Upper lobe of left lung (tissue), 4 donors: ENCODE measurements around the gene PPP6R3.

Experiments used
- CTCF ChIP-seq, 6 experiments: fragments of 450-650 bp in 4 of 6; fragments of 200-600 bp in 2 of 6; sonication (generic) in 2 of 6; IDR thresholded peaks; one replicate each; pipeline ENCODE4 v1.5.1; 2016 to 2019; ENCODE audit warnings: antibody characterized with exemption in 6 of 6
- EP300 ChIP-seq, 4 donors: sonication (generic); formaldehyde crosslinking; IDR thresholded peaks; one replicate each; pipeline ENCODE4 v1.5.1; 2017; ENCODE audit warnings: antibody characterized with exemption in 4 of 4, control low read depth in 2 of 4
- POLR2A ChIP-seq, 4 donors: fragments of 450-650 bp; IDR thresholded peaks; one replicate each; pipeline ENCODE4 v1.5.1; 2016 to 2017; ENCODE audit warnings: antibody characterized with exemption in 4 of 4, mild to moderate bottlenecking in 2 of 4
- POLR2AphosphoS5 ChIP-seq, 2 donors: sonication (generic); formaldehyde crosslinking; IDR thresholded peaks; one replicate each; pipeline ENCODE4 v1.5.1; 2017; ENCODE audit warnings: antibody characterized with exemption in 2 of 2

GRCh38 chr11:68598816-68599653, 138.5 kb downstream of the PPP6R3 start:
- no peak for TF ChIP-seq POLR2A (IDR thresholded peaks at IDR 0.05)
- TF ChIP-seq CTCF (IDR thresholded peaks at IDR 0.05) = no peak
- TF ChIP-seq POLR2AphosphoS5 (IDR thresholded peaks at IDR 0.05) = no peak
- no peak for TF ChIP-seq EP300 (IDR thresholded peaks at IDR 0.05)
